Activated naive CD4-positive, alpha-beta T cell treated with anti-CD3 and anti-CD28 coated beads for 36 hours (primary cell): ENCODE measurements around the gene SERPINA1. TPM values are rescaled to one million over a fixed set of nuclear protein-coding genes. Genes with fewer than 3 reads are reported as not detected.
"Not testable (repeated sequence)": the region's sequence is repeated elsewhere in the genome, so short reads cannot be mapped to it uniquely, and the experiment has no call there.

ENCODE experiments used
- CTCF ChIA-PET: fragments of 350-600 bp; sonication (Branson Sonifier 250); formaldehyde crosslinking; loops from one replicate; lab custom pipeline; 2021; ENCODE audit warnings: antibody characterized with exemption; lab: Charles Lee
- DNase-seq: peaks from one replicate; pipeline ENCODE4 v3.0.0-alpha.2; 2020
- H3K27ac Mint-ChIP-seq: one replicate; pipeline ENCODE4 v1.8.0; 2021; ENCODE audit warnings: mild to moderate bottlenecking, mixed read lengths
- H3K27me3 Mint-ChIP-seq: one replicate; pipeline ENCODE4 v1.8.0; 2021; ENCODE audit warnings: low read depth, mixed read lengths
- H3K36me3 Mint-ChIP-seq: one replicate; pipeline ENCODE4 v1.8.0; 2021; ENCODE audit warnings: low read depth, mixed read lengths
- H3K4me1 Mint-ChIP-seq: one replicate; pipeline ENCODE4 v1.8.0; 2021; ENCODE audit warnings: low read depth, mixed read lengths
- H3K4me3 Mint-ChIP-seq: one replicate; pipeline ENCODE4 v1.8.0; 2021; ENCODE audit warnings: mild to moderate bottlenecking, moderate library complexity, mixed read lengths
- H3K9me3 Mint-ChIP-seq: one replicate; pipeline ENCODE4 v1.8.0; 2021; ENCODE audit warnings: mixed read lengths
- intact Hi-C: fragments of 100-400 bp; cut with micrococcal nuclease; formaldehyde crosslinking; loops from one replicate; pipeline ENCODE4 v1.15.1; 2023
- total RNA-seq, 2 experiments: library from RNA; stranded (reverse); gene quantifications; one replicate each; pipeline ENCODE4 v1.2.3, GENCODE V29; 2021

The SERPINA1 gene
- total RNA-seq, 2 experiments from 2014 or later = 3.1 to 4.3 TPM

GRCh38 chr14:94361682-94362081 lies 26.7 kb downstream of the SERPINA1 start:
- no peak overlapping the region for H3K27ac Mint-ChIP-seq
- no peaks in the 10 kb centered on the region for H3K4me1 Mint-ChIP-seq
- peaks cover 15% of the 10 kb centered on the region for H3K27me3 Mint-ChIP-seq
- DNase-seq = no peak
- H3K9me3 Mint-ChIP-seq = no peaks in the 10 kb centered on the region
- CTCF ChIA-PET = no interaction called here
- intact Hi-C loops = loop anchor here (2.0 kb wide), 1 partner anchor 17 kb away; no protein-coding TSS in a partner anchor
- no peaks in the 10 kb centered on the region for H3K36me3 Mint-ChIP-seq
- H3K4me3 Mint-ChIP-seq = no peak overlapping the region

GRCh38 chr14:94360945-94361565 lies 27.3 kb downstream of the SERPINA1 start:
- CTCF ChIA-PET = no interaction called here
- intact Hi-C loops = no loop called here
- no peak for DNase-seq
- Mint-ChIP-seq H3K27ac (no peak overlapping the region), H3K27me3 (peaks cover 20% of the 10 kb centered on the region), H3K9me3 (no peaks in the 10 kb centered on the region), H3K4me1 (no peaks in the 10 kb centered on the region), H3K4me3 (no peak overlapping the region), H3K36me3 (no peaks in the 10 kb centered on the region)

GRCh38 chr14:94357166-94357565 lies 31.2 kb downstream of the SERPINA1 start:
- Mint-ChIP-seq H3K4me1 (peaks cover 4% of the 10 kb centered on the region), H3K4me3 (no peak overlapping the region), H3K27ac (no peak overlapping the region), H3K27me3 (peaks cover 30% of the 10 kb centered on the region), H3K36me3 (no peaks in the 10 kb centered on the region), H3K9me3 (peaks cover under 1% of the 10 kb centered on the region)
- intact Hi-C loops = no loop called here
- CTCF ChIA-PET = no interaction called here
- no peak for DNase-seq

- Mint-ChIP-seq H3K4me3 (no peak overlapping the region), H3K36me3 (no peaks in the 10 kb centered on the region), H3K27ac (no peak overlapping the region), H3K9me3 (peaks cover 6% of the 10 kb centered on the region), H3K4me1 (peaks cover 6% of the 10 kb centered on the region), H3K27me3 (peaks cover 35% of the 10 kb centered on the region)
- intact Hi-C loops = no loop called here
- no peak for DNase-seq
- CTCF ChIA-PET = no interaction called here
These were observed 31.9 kb downstream of the SERPINA1 start for GRCh38 chr14:94356379-94357056.

- Mint-ChIP-seq H3K27me3 (peaks cover 38% of the 10 kb centered on the region), H3K4me1 (peaks cover 7% of the 10 kb centered on the region), H3K27ac (no peak overlapping the region), H3K9me3 (peaks cover 7% of the 10 kb centered on the region), H3K4me3 (no peak overlapping the region), H3K36me3 (no peaks in the 10 kb centered on the region)
- CTCF ChIA-PET = no interaction called here
- intact Hi-C loops = loop anchor here (1.0 kb wide), 2 partner anchors 57 to 131 kb away; no protein-coding TSS in a partner anchor
- peak; percentile 54 for DNase-seq
These were observed 33.1 kb downstream of the SERPINA1 start for GRCh38 chr14:94355191-94355794.

GRCh38 chr14:94354638-94355185 lies 33.7 kb downstream of the SERPINA1 start:
- Mint-ChIP-seq H3K4me3 (no peak overlapping the region), H3K36me3 (no peaks in the 10 kb centered on the region), H3K9me3 (peaks cover 7% of the 10 kb centered on the region), H3K27ac (no peak overlapping the region), H3K4me1 (peaks cover 7% of the 10 kb centered on the region), H3K27me3 (peaks cover 40% of the 10 kb centered on the region)
- DNase-seq = no peak
- CTCF ChIA-PET = no interaction called here
- intact Hi-C loops = loop anchor here (1.0 kb wide), 2 partner anchors 58 to 132 kb away; no protein-coding TSS in a partner anchor

GRCh38 chr14:94354190-94354589 lies 34.2 kb downstream of the SERPINA1 start:
- DNase-seq, intact Hi-C loops, CTCF ChIA-PET, H3K36me3 Mint-ChIP-seq, H3K4me3 Mint-ChIP-seq, H3K27ac Mint-ChIP-seq, H3K4me1 Mint-ChIP-seq, H3K9me3 Mint-ChIP-seq: not testable (repeated sequence)
- H3K27me3 Mint-ChIP-seq = peaks cover 40% of the 10 kb centered on the region

GRCh38 chr14:94349276-94349675 lies 39.1 kb downstream of the SERPINA1 start:
- H3K27me3 Mint-ChIP-seq = peaks cover 28% of the 10 kb centered on the region
- H3K4me1 Mint-ChIP-seq = peaks cover 18% of the 10 kb centered on the region
- H3K36me3 Mint-ChIP-seq = no peaks in the 10 kb centered on the region
- H3K4me3 Mint-ChIP-seq = no peak overlapping the region
- intact Hi-C loops = no loop called here
- DNase-seq = no peak
- H3K9me3 Mint-ChIP-seq = peaks cover 11% of the 10 kb centered on the region
- CTCF ChIA-PET = no interaction called here
- no peak overlapping the region for H3K27ac Mint-ChIP-seq

GRCh38 chr14:94348836-94349235 lies 39.6 kb downstream of the SERPINA1 start:
- intact Hi-C loops = no loop called here
- DNase-seq = no peak
- Mint-ChIP-seq H3K27me3 (peaks cover 28% of the 10 kb centered on the region), H3K36me3 (no peaks in the 10 kb centered on the region), H3K4me1 (peaks cover 18% of the 10 kb centered on the region), H3K9me3 (peaks cover 11% of the 10 kb centered on the region), H3K27ac (no peak overlapping the region), H3K4me3 (no peak overlapping the region)
- CTCF ChIA-PET = no interaction called here

GRCh38 chr14:94346841-94347240 lies 41.6 kb downstream of the SERPINA1 start:
- CTCF ChIA-PET = interaction anchor here (0.6 to 1.0 kb wide), 2 partner anchors 24 to 406 kb away, joined by 3 read pairs; no protein-coding TSS in a partner anchor
- intact Hi-C loops = loop anchor here (1.0 to 2.0 kb wide), 2 partner anchors 45 to 172 kb away; partner anchors contain the start of gene PPP4R4
- DNase-seq = no peak
- peak overlapping the region; percentile 86 for H3K27ac Mint-ChIP-seq
- H3K36me3 Mint-ChIP-seq = no peaks in the 10 kb centered on the region
- no peak overlapping the region for H3K4me3 Mint-ChIP-seq
- peaks cover 8% of the 10 kb centered on the region for H3K9me3 Mint-ChIP-seq
- peaks cover 29% of the 10 kb centered on the region for H3K27me3 Mint-ChIP-seq
- peaks cover 26% of the 10 kb centered on the region for H3K4me1 Mint-ChIP-seq

GRCh38 chr14:94346065-94346786 lies 42.2 kb downstream of the SERPINA1 start:
- peaks cover 29% of the 10 kb centered on the region for H3K27me3 Mint-ChIP-seq
- peak; percentile 84 for DNase-seq
- not testable (repeated sequence) for H3K9me3 Mint-ChIP-seq, H3K36me3 Mint-ChIP-seq, H3K4me3 Mint-ChIP-seq
- CTCF ChIA-PET = interaction anchor here (0.6 to 1.0 kb wide), 2 partner anchors 25 to 406 kb away, joined by 3 read pairs; no protein-coding TSS in a partner anchor
- intact Hi-C loops = loop anchor here (1.0 to 2.0 kb wide), 2 partner anchors 46 to 171 kb away; partner anchors contain the start of gene PPP4R4
- H3K27ac Mint-ChIP-seq = peak overlapping the region; percentile 86
- peaks cover 28% of the 10 kb centered on the region for H3K4me1 Mint-ChIP-seq
